Measurements from ENCODE around the gene MCOLN2. TPM values are rescaled to one million over a fixed set of nuclear protein-coding genes. Genes with fewer than 3 reads are reported as not detected.

Gene MCOLN2
- total and polyA plus RNA-seq, 2 of the 4 experiments (the other 2 are of a cell fraction), result 0.43 to 0.54 TPM

- no peaks in the 10 kb centered on the region for H4K20me1 ChIP-seq (ENCODE audit: insufficient read depth, low read length)
- dilution Hi-C loops (cut with HindIII; ENCODE audit: low sequenced_read_pairs, unreplicated experiment) (no loop called here), intact Hi-C loops (cut with micrococcal nuclease) (no loop called here), in situ Hi-C loops (cut with MboI; ENCODE audit: low sequenced_read_pairs) (no loop called here)
- WGBS, 2 experiments (ENCODE audit: extremely low coverage in 2 of 2, insufficient read length in 1 of 2), result no CpG with 5 or more reads among the region's 1 CpG
- no peak overlapping the region for H2AK5ac ChIP-seq (ENCODE audit: low read depth, low read length)
- no peak overlapping the region for H2AK9ac ChIP-seq (replicated peaks; ENCODE audit: low read depth, low read length, poor library complexity)
- peaks cover 2% of the 10 kb centered on the region; the same call in 1 of the 2 replicates for H3K27me3 ChIP-seq (ENCODE audit: control insufficient read depth, insufficient read depth, low read length)
- H4K91ac ChIP-seq (ENCODE audit: insufficient read depth, low read depth, low read length), result no peak overlapping the region
- no TSS peak for BruUV-seq (replicated peaks)
- H2BK15ac ChIP-seq (ENCODE audit: low read depth, low read length), result no peak overlapping the region
- no peaks in the 10 kb centered on the region for H3K9me3 ChIP-seq (ENCODE audit: control insufficient read depth, insufficient read depth, low read length)
- no peak overlapping the region for H3K56ac ChIP-seq (ENCODE audit: extremely low read depth, insufficient read depth, low read length)
- ATAC-seq (ENCODE audit: low read depth), result peak; percentile 83
- no peak overlapping the region for H2BK120ac ChIP-seq (ENCODE audit: low read depth, low read length)
- H3K14ac ChIP-seq (replicated peaks; ENCODE audit: low read depth, low read length), result no peak overlapping the region
- no peaks in the 10 kb centered on the region for H3K79me1 ChIP-seq (ENCODE audit: low read depth in 1 of 2, low read length in 2 of 2)
- H3K36me3 ChIP-seq (ENCODE audit: control insufficient read depth, insufficient read depth, low read length), result no peaks in the 10 kb centered on the region
- H2AFZ ChIP-seq (replicated peaks; ENCODE audit: low read length, poor library complexity), result no peak overlapping the region
- no peak overlapping the region for H3K9ac ChIP-seq (ENCODE audit: low read depth, low read length)
- peaks cover 2% of the 10 kb centered on the region for H3K4me1 ChIP-seq (ENCODE audit: control insufficient read depth, insufficient read depth, low read length)
- ChIA-PET CTCF (interaction anchor here (4.1 kb wide), 1 partner anchor 15 kb away, joined by 19 read pairs; no protein-coding TSS in a partner anchor), POLR2A (ENCODE audit: unreplicated experiment) (no interaction called here)
- H2BK20ac ChIP-seq (ENCODE audit: low read depth, low read length), result no peak overlapping the region
- no peak overlapping the region for H4K8ac ChIP-seq (ENCODE audit: low read depth in 2 of 2, low read length in 2 of 2)
- H3K9me1 ChIP-seq (ENCODE audit: insufficient read depth, low read length), result peaks cover 3% of the 10 kb centered on the region
- H3K18ac ChIP-seq (ENCODE audit: low read depth, low read length), result no peak overlapping the region; the same call in 1 of the 2 replicates
- peak overlapping the region; percentile 54 for H2BK5ac ChIP-seq (ENCODE audit: low read depth, low read length, poor library complexity, severe bottlenecking)
- DNase-seq, result peak; percentile 72
- H3K4ac ChIP-seq (ENCODE audit: low read depth, low read length), result no peak overlapping the region
- no peak overlapping the region for H3K27ac ChIP-seq (ENCODE audit: insufficient read depth, low read length)
- TF ChIP-seq CEBPB (IDR thresholded peaks at IDR 0.05; ENCODE audit: low read depth, low read length), result peak; percentile 98
- peak; percentile 27; the same call in 1 of the 2 replicates for TF ChIP-seq NFE2L2 (IDR thresholded peaks at IDR 0.05; ENCODE audit: low read depth, low read length)
- TF ChIP-seq ELK1 (IDR thresholded peaks at IDR 0.05; ENCODE audit: borderline replicate concordance, low read depth, low read length), result no peak
- TF ChIP-seq BHLHE40 (IDR thresholded peaks at IDR 0.05; ENCODE audit: low read depth, low read length), result peak; percentile 76
- peak; percentile 17 for TF ChIP-seq RCOR1 (IDR thresholded peaks at IDR 0.05; ENCODE audit: insufficient replicate concordance, low read length)
- TF ChIP-seq POLR2A (IDR thresholded peaks at IDR 0.05; ENCODE audit: low read depth, low read length), result no peak
- no peak overlapping the region for H3K4me3 ChIP-seq (ENCODE audit: insufficient read depth, low read depth, low read length)
- no peak overlapping the region for H3K23ac ChIP-seq (ENCODE audit: low read depth, low read length)
- no peak overlapping the region for H4K5ac ChIP-seq (ENCODE audit: low read depth, low read length)
- peak overlapping the region; percentile 20; the same call in 1 of the 2 replicates for H3K4me2 ChIP-seq (ENCODE audit: low read depth, low read length)
These were observed 36.5 kb downstream of the MCOLN2 start for GRCh38 chr1:84960371-84960770.

Measured in IMR-90 (cell line).